ENCODE results near the gene SLC7A4. TPM values are rescaled to one million over a fixed set of nuclear protein-coding genes. Genes with fewer than 3 reads are reported as not detected.
"Not testable (repeated sequence)": the region's sequence is repeated elsewhere in the genome, so short reads cannot be mapped to it uniquely, and the experiment has no call there.

The SLC7A4 gene
- total RNA-seq, 1 donor from 2014 or later, result 0.07 TPM

- peaks cover 3% of the 10 kb centered on the region for H3K27me3 Mint-ChIP-seq (ENCODE audit: low read depth)
- no peaks in the 10 kb centered on the region for H3K9me3 Mint-ChIP-seq
- intact Hi-C loops (cut with micrococcal nuclease), result loop anchor here (1.0 kb wide), 2 partner anchors 13 to 157 kb away; partner anchors contain the start of genes PI4KA and THAP7
- peak within 1 kb of the TSS; percentile 53 for H3K27ac Mint-ChIP-seq
- peak within 1 kb of the TSS; percentile 82 for H3K4me3 Mint-ChIP-seq (ENCODE audit: low read depth)
- H3K4me1 Mint-ChIP-seq (ENCODE audit: low read depth), result peaks cover 10% of the 10 kb centered on the region
- no peaks in the 10 kb centered on the region for H3K36me3 Mint-ChIP-seq (ENCODE audit: low read depth)
- no peak for DNase-seq (ENCODE audit: low spot score)
Observed at GRCh38 chr22:21014726-21015465, 17.5 kb downstream of the SLC7A4 start, which contains the start of gene P2RX6. Gene P2RX6 (plus strand): TSS chr22:21015165. CDS start chr22:21015175, 10 bp downstream.

GRCh38 chr22:21014202-21014725, 18.1 kb downstream of the SLC7A4 start:
- intact Hi-C loops (cut with micrococcal nuclease), result loop anchor here (1.0 kb wide), 2 partner anchors 12 to 156 kb away; partner anchors contain the start of genes PI4KA and THAP7
- peaks cover 3% of the 10 kb centered on the region for H3K27me3 Mint-ChIP-seq (ENCODE audit: low read depth)
- H3K4me1 Mint-ChIP-seq (ENCODE audit: low read depth), result peaks cover 10% of the 10 kb centered on the region
- H3K4me3 Mint-ChIP-seq (ENCODE audit: low read depth), result peak overlapping the region; percentile 82
- no peaks in the 10 kb centered on the region for H3K9me3 Mint-ChIP-seq
- DNase-seq (ENCODE audit: low spot score), result peak; percentile 83
- peak overlapping the region; percentile 53 for H3K27ac Mint-ChIP-seq
- no peaks in the 10 kb centered on the region for H3K36me3 Mint-ChIP-seq (ENCODE audit: low read depth)

- H3K4me3 Mint-ChIP-seq (ENCODE audit: low read depth), result peak overlapping the region; percentile 82
- intact Hi-C loops (cut with micrococcal nuclease), result loop anchor here (1.0 kb wide), 2 partner anchors 11 to 155 kb away; partner anchors contain the start of genes PI4KA and THAP7
- no peak for DNase-seq (ENCODE audit: low spot score)
- H3K9me3 Mint-ChIP-seq, result no peaks in the 10 kb centered on the region
- H3K27ac Mint-ChIP-seq, result peak overlapping the region; percentile 53
- peaks cover 3% of the 10 kb centered on the region for H3K27me3 Mint-ChIP-seq (ENCODE audit: low read depth)
- no peaks in the 10 kb centered on the region for H3K36me3 Mint-ChIP-seq (ENCODE audit: low read depth)
- H3K4me1 Mint-ChIP-seq (ENCODE audit: low read depth), result peaks cover 10% of the 10 kb centered on the region
Observed at GRCh38 chr22:21013657-21014201, 18.6 kb downstream of the SLC7A4 start.

- peak overlapping the region; percentile 24 for H3K4me3 Mint-ChIP-seq (ENCODE audit: low read depth)
- peaks cover 3% of the 10 kb centered on the region for H3K27me3 Mint-ChIP-seq (ENCODE audit: low read depth)
- no peaks in the 10 kb centered on the region for H3K36me3 Mint-ChIP-seq (ENCODE audit: low read depth)
- H3K9me3 Mint-ChIP-seq, result no peaks in the 10 kb centered on the region
- intact Hi-C loops (cut with micrococcal nuclease), result no loop called here
- no peak for DNase-seq (ENCODE audit: low spot score)
- peaks cover 10% of the 10 kb centered on the region for H3K4me1 Mint-ChIP-seq (ENCODE audit: low read depth)
- H3K27ac Mint-ChIP-seq, result no peak overlapping the region
Observed at GRCh38 chr22:21012446-21013407, 19.6 kb downstream of the SLC7A4 start.

- Mint-ChIP-seq H3K4me1 (ENCODE audit: low read depth) (peaks cover 10% of the 10 kb centered on the region), H3K27ac (no peak overlapping the region), H3K27me3 (ENCODE audit: low read depth) (peaks cover 3% of the 10 kb centered on the region), H3K36me3 (ENCODE audit: low read depth) (no peaks in the 10 kb centered on the region), H3K9me3 (no peaks in the 10 kb centered on the region), H3K4me3 (ENCODE audit: low read depth) (no peak overlapping the region)
- DNase-seq (ENCODE audit: low spot score), result no peak
- intact Hi-C loops (cut with micrococcal nuclease), result no loop called here
Observed at GRCh38 chr22:21010426-21011113, 21.8 kb downstream of the SLC7A4 start.

GRCh38 chr22:21009638-21010425, 22.5 kb downstream of the SLC7A4 start:
- intact Hi-C loops (cut with micrococcal nuclease), result no loop called here
- DNase-seq (ENCODE audit: low spot score), result no peak
- H3K36me3 Mint-ChIP-seq (ENCODE audit: low read depth), result no peaks in the 10 kb centered on the region
- no peak overlapping the region for H3K4me3 Mint-ChIP-seq (ENCODE audit: low read depth)
- H3K4me1 Mint-ChIP-seq (ENCODE audit: low read depth), result peaks cover 8% of the 10 kb centered on the region
- peaks cover 3% of the 10 kb centered on the region for H3K27me3 Mint-ChIP-seq (ENCODE audit: low read depth)
- no peak overlapping the region for H3K27ac Mint-ChIP-seq
- H3K9me3 Mint-ChIP-seq, result no peaks in the 10 kb centered on the region

- H3K27ac Mint-ChIP-seq; DNase-seq (ENCODE audit: low spot score); H3K27me3 Mint-ChIP-seq (ENCODE audit: low read depth); H3K4me1 Mint-ChIP-seq (ENCODE audit: low read depth); intact Hi-C loops (cut with micrococcal nuclease); H3K9me3 Mint-ChIP-seq; H3K4me3 Mint-ChIP-seq (ENCODE audit: low read depth); H3K36me3 Mint-ChIP-seq (ENCODE audit: low read depth): not testable (repeated sequence)
Observed at GRCh38 chr22:21009208-21009607, 23.2 kb downstream of the SLC7A4 start.

- DNase-seq (ENCODE audit: low spot score), result no peak
- Mint-ChIP-seq H3K27ac (no peak overlapping the region), H3K27me3 (ENCODE audit: low read depth) (no peaks in the 10 kb centered on the region), H3K9me3 (no peaks in the 10 kb centered on the region), H3K4me1 (ENCODE audit: low read depth) (peaks cover 15% of the 10 kb centered on the region), H3K36me3 (ENCODE audit: low read depth) (peaks cover 17% of the 10 kb centered on the region), H3K4me3 (ENCODE audit: low read depth) (peak overlapping the region; percentile 95)
- intact Hi-C loops (cut with micrococcal nuclease), result loop anchor here (5.0 kb wide), 2 partner anchors 86 to 886 kb away; partner anchors contain the start of genes CRKL, RANBP1 and TRMT2A
Observed at GRCh38 chr22:21003782-21004181, 28.6 kb downstream of the SLC7A4 start.

GRCh38 chr22:21001601-21002325, 30.6 kb downstream of the SLC7A4 start, which contains the start of gene THAP7:
Gene THAP7 (minus strand): TSS chr22:21002118. CDS start chr22:21001911, 207 bp downstream.
- intact Hi-C loops (cut with micrococcal nuclease), result loop anchor here (1.0 to 5.0 kb wide), 4 partner anchors 13 to 884 kb away; partner anchors contain the start of genes CRKL, PI4KA, RANBP1 and SNAP29
- Mint-ChIP-seq H3K4me3 (ENCODE audit: low read depth) (peak within 1 kb of the TSS; percentile 95), H3K27me3 (ENCODE audit: low read depth) (no peaks in the 10 kb centered on the region), H3K36me3 (ENCODE audit: low read depth) (peaks cover 26% of the 10 kb centered on the region), H3K9me3 (no peaks in the 10 kb centered on the region), H3K27ac (peak within 1 kb of the TSS; percentile 98), H3K4me1 (ENCODE audit: low read depth) (peaks cover 15% of the 10 kb centered on the region)
- peak; percentile 95 for DNase-seq (ENCODE audit: low spot score)

- H3K4me3 Mint-ChIP-seq (ENCODE audit: low read depth), result peak overlapping the region; percentile 95
- peak overlapping the region; percentile 98 for H3K27ac Mint-ChIP-seq
- H3K4me1 Mint-ChIP-seq (ENCODE audit: low read depth), result peaks cover 15% of the 10 kb centered on the region
- H3K36me3 Mint-ChIP-seq (ENCODE audit: low read depth), result peaks cover 26% of the 10 kb centered on the region
- no peaks in the 10 kb centered on the region for H3K9me3 Mint-ChIP-seq
- no peak for DNase-seq (ENCODE audit: low spot score)
- H3K27me3 Mint-ChIP-seq (ENCODE audit: low read depth), result no peaks in the 10 kb centered on the region
- intact Hi-C loops (cut with micrococcal nuclease), result loop anchor here (2.0 to 5.0 kb wide), 3 partner anchors 84 to 884 kb away; partner anchors contain the start of genes CRKL, PI4KA, RANBP1 and SNAP29
Observed at GRCh38 chr22:21000987-21001600, 31.3 kb downstream of the SLC7A4 start.

Measured in activated T-helper 2 cell treated with anti-CD3 and anti-CD28 coated beads, Interferon-gamma antibody, Interleukin-2, Interleukin-4, amounts not matched to agents 10 μg/mL and 5 μg/mL and 100 μg/mL, durations not matched to agents 14 hours and 24 hours and 36 hours (primary cell).